ENCODE measurements around the gene RABGAP1L.

DNA sequence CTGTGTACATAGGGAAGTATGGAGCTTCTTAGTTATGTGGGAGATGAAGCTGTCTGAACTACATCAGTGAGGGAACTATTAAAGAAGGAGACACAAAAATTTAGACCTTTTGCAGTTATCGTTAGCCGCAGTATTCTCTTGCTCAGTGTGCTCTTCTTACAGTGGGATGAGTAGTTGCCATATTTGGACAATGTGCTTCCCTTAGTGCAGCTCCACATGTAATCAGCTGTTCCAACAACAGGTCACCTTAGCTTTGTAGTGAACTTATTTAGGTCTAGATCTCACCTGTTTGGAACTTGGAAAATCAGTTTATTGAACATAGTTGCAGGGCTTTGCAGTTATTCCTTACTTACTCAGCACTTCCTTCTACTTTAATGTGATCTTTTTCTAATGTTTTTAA lies 306.5 kb downstream of the RABGAP1L start:
- TF ChIP-seq, protein P1, sequence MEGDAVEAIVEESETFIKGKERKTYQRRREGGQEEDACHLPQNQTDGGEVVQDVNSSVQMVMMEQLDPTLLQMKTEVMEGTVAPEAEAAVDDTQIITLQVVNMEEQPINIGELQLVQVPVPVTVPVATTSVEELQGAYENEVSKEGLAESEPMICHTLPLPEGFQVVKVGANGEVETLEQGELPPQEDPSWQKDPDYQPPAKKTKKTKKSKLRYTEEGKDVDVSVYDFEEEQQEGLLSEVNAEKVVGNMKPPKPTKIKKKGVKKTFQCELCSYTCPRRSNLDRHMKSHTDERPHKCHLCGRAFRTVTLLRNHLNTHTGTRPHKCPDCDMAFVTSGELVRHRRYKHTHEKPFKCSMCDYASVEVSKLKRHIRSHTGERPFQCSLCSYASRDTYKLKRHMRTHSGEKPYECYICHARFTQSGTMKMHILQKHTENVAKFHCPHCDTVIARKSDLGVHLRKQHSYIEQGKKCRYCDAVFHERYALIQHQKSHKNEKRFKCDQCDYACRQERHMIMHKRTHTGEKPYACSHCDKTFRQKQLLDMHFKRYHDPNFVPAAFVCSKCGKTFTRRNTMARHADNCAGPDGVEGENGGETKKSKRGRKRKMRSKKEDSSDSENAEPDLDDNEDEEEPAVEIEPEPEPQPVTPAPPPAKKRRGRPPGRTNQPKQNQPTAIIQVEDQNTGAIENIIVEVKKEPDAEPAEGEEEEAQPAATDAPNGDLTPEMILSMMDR (IDR thresholded peaks at IDR 0.05; ENCODE audit: insufficient read depth, low read length, poor library complexity, severe bottlenecking), result no peak
- no peak for TF ChIP-seq EZH2phosphoT487 (conservative IDR thresholded peaks at IDR 0.05; ENCODE audit: low read length)
